GM23248 (cell line): Measurements from ENCODE around the gene SS18. TPM values are rescaled to one million over a fixed set of nuclear protein-coding genes. Genes with fewer than 3 reads are reported as not detected.

ENCODE experiments used
- DNase-seq: peaks from one replicate; pipeline ENCODE4 v3.0.0-alpha.2; 2015
- H2AFZ ChIP-seq: fragments of 200-600 bp; sonication (generic); 2 replicates; pipeline ENCODE4 v1.6.1; 2016; ENCODE audit warnings: antibody characterized with exemption
- H3F3A ChIP-seq: fragments of 200-600 bp; sonication (generic); 2 replicates; pipeline ENCODE4 v1.6.1; 2016; ENCODE audit warnings: mild to moderate bottlenecking, antibody characterized with exemption, mixed run types; ENCODE audit not compliant: insufficient read depth
- H3K27ac ChIP-seq: fragments of 200-600 bp; sonication (generic); 2 replicates; pipeline ENCODE4 v1.5.1; 2016; ENCODE audit warnings: mild to moderate bottlenecking
- H3K27me3 ChIP-seq: fragments of 200-600 bp; sonication (generic); replicated peaks from 2 replicates; pipeline ENCODE4 v1.6.1; 2016; ENCODE audit warnings: mild to moderate bottlenecking; ENCODE audit not compliant: insufficient read depth
- H3K36me3 ChIP-seq: fragments of 200-600 bp; sonication (generic); 2 replicates; pipeline ENCODE4 v1.6.1; 2016; ENCODE audit warnings: low read depth, mild to moderate bottlenecking
- H3K4me1 ChIP-seq: fragments of 200-600 bp; sonication (generic); 2 replicates; pipeline ENCODE4 v1.6.1; 2016; ENCODE audit warnings: mild to moderate bottlenecking; ENCODE audit not compliant: insufficient read depth
- H3K4me2 ChIP-seq: fragments of 200-600 bp; sonication (generic); one replicate; pipeline ENCODE4 v1.6.1; 2016; ENCODE audit warnings: mild to moderate bottlenecking; ENCODE audit not compliant: unreplicated experiment
- H3K4me3 ChIP-seq: fragments of 200-600 bp; sonication (generic); 2 replicates; pipeline ENCODE4 v1.5.1; 2016; ENCODE audit warnings: mild to moderate bottlenecking
- H3K79me2 ChIP-seq: fragments of 200-600 bp; sonication (generic); 2 replicates; pipeline ENCODE4 v1.6.1; 2016; ENCODE audit warnings: mild to moderate bottlenecking; ENCODE audit not compliant: insufficient read depth
- H3K9ac ChIP-seq: fragments of 200-600 bp; sonication (generic); 2 replicates; pipeline ENCODE4 v1.6.1; 2016; ENCODE audit warnings: mild to moderate bottlenecking
- H3K9me2 ChIP-seq: fragments of 200-600 bp; sonication (generic); 2 replicates; pipeline ENCODE4 v1.6.1; 2016; ENCODE audit warnings: mixed run types, mild to moderate bottlenecking, moderate library complexity; ENCODE audit not compliant: insufficient read depth
- H3K9me3 ChIP-seq: fragments of 200-600 bp; sonication (generic); one replicate; pipeline ENCODE4 v1.6.1; 2017; ENCODE audit warnings: low read depth
- H4K20me1 ChIP-seq: fragments of 200-600 bp; sonication (generic); 2 replicates; pipeline ENCODE4 v1.6.0; 2016; ENCODE audit not compliant: insufficient read depth
- EZH2 ChIP-seq: fragments of 200-600 bp; sonication (generic); IDR thresholded peaks from 2 replicates; pipeline ENCODE4 v1.6.1; 2018; ENCODE audit warnings: antibody characterized with exemption, mild to moderate bottlenecking; ENCODE audit not compliant: insufficient read depth, poor library complexity, severe bottlenecking
- EZH2phosphoT487 ChIP-seq: fragments of 200-600 bp; sonication (generic); IDR thresholded peaks from 2 replicates; pipeline ENCODE4 v1.6.1; 2018; ENCODE audit warnings: antibody characterized with exemption, moderate library complexity, mild to moderate bottlenecking, low read depth; ENCODE audit not compliant: insufficient read depth
- WGBS, 2 experiments: methylation state at CpG; one replicate each; pipeline ENCODE4 v1.1.6; 2015 to 2017; ENCODE audit warnings: low lambda C conversion rate in 2 of 2, low coverage in 1 of 2; ENCODE audit errors: missing lambda C conversion rate in 2 of 2; 5-methylcytosine and 5-hydroxymethylcytosine counted together
- in situ Hi-C: fragments of 300-500 bp; cut with MboI; formaldehyde crosslinking; loops from 2 replicates; pipeline ENCODE4 v1.15.0; 2020
- polyA plus RNA-seq: library from polyadenylated mRNA; unstranded; fragments of >200 nt; fragmentation: Nextera tagmentation; extraction: Ambion mirVana; gene quantifications from 2 replicates; pipeline ENCODE4 v1.2.1, GENCODE V29; 2016
- total RNA-seq: library from RNA; depleted of rRNA; stranded (reverse); fragments of >200 nt; shearing (Covaris generic); gene quantifications from 2 replicates; pipeline ENCODE4 v1.2.3, GENCODE V29; 2014

SS18 gene
- total and polyA plus RNA-seq, 2 experiments from 2014 or later, result 73.1 to 125 TPM

GRCh38 chr18:26082475-26082874 is 7.9 kb downstream of the SS18 start:
- H3K4me1 ChIP-seq, result peaks cover 10% of the 10 kb centered on the region
- H3F3A ChIP-seq, result peaks cover 15% of the 10 kb centered on the region; the same call in 1 of the 2 replicates
- H3K9ac ChIP-seq, result no peak overlapping the region
- H4K20me1 ChIP-seq, result no peaks in the 10 kb centered on the region
- H3K27ac ChIP-seq, result no peak overlapping the region
- no peak overlapping the region for H3K4me3 ChIP-seq
- peak; percentile 62 for DNase-seq
- no peak overlapping the region for H2AFZ ChIP-seq
- H3K27me3 ChIP-seq, result no peaks in the 10 kb centered on the region
- H3K4me2 ChIP-seq, result no peak overlapping the region
- H3K9me2 ChIP-seq, result no peaks in the 10 kb centered on the region
- peaks cover 100% of the 10 kb centered on the region for H3K79me2 ChIP-seq
- no peak for TF ChIP-seq EZH2phosphoT487
- no peak for TF ChIP-seq EZH2
- H3K9me3 ChIP-seq, result no peaks in the 10 kb centered on the region
- WGBS, 2 experiments, result 33 to 40% methylated on average over 3 of the region's 3 CpGs
- in situ Hi-C loops, result no loop called here
- H3K36me3 ChIP-seq, result peaks cover 82% of the 10 kb centered on the region

GRCh38 chr18:26074246-26074645 is 16.2 kb downstream of the SS18 start:
- in situ Hi-C loops, result no loop called here
- TF ChIP-seq EZH2phosphoT487 (no peak), EZH2 (no peak)
- no peak overlapping the region for H3K4me2 ChIP-seq
- no peak overlapping the region for H3K9ac ChIP-seq
- H3K4me1 ChIP-seq, result no peaks in the 10 kb centered on the region; the same call in 1 of the 2 replicates
- H4K20me1 ChIP-seq, result no peaks in the 10 kb centered on the region
- no peaks in the 10 kb centered on the region for H3K27me3 ChIP-seq
- no peak overlapping the region for H3K27ac ChIP-seq
- H3K4me3 ChIP-seq, result no peak overlapping the region
- peaks cover 10% of the 10 kb centered on the region for H3F3A ChIP-seq
- peaks cover 74% of the 10 kb centered on the region for H3K36me3 ChIP-seq
- 98 to 100% methylated on average over 2 of the region's 2 CpGs for WGBS, 2 experiments
- H3K9me2 ChIP-seq, result no peaks in the 10 kb centered on the region
- no peak overlapping the region for H2AFZ ChIP-seq
- H3K9me3 ChIP-seq, result no peaks in the 10 kb centered on the region
- DNase-seq, result no peak
- peaks cover 100% of the 10 kb centered on the region for H3K79me2 ChIP-seq

- peaks cover 100% of the 10 kb centered on the region for H3K79me2 ChIP-seq
These were observed 16.7 kb downstream of the SS18 start for GRCh38 chr18:26073758-26074157.

GRCh38 chr18:26071725-26072124 is 18.7 kb downstream of the SS18 start:
- no peaks in the 10 kb centered on the region for H3K9me2 ChIP-seq
- no peak overlapping the region for H3K9ac ChIP-seq
- no peak overlapping the region for H2AFZ ChIP-seq
- H3K4me3 ChIP-seq, result no peak overlapping the region
- peaks cover 79% of the 10 kb centered on the region for H3K36me3 ChIP-seq
- DNase-seq, result no peak
- no peaks in the 10 kb centered on the region; the same call in 1 of the 2 replicates for H3K4me1 ChIP-seq
- no peak for TF ChIP-seq EZH2
- no peak for TF ChIP-seq EZH2phosphoT487
- WGBS, 2 experiments, result 92 to 97% methylated on average over 2 of the region's 2 CpGs
- in situ Hi-C loops, result no loop called here
- no peaks in the 10 kb centered on the region for H4K20me1 ChIP-seq
- H3K9me3 ChIP-seq, result no peaks in the 10 kb centered on the region
- peaks cover 100% of the 10 kb centered on the region for H3K79me2 ChIP-seq
- H3K27ac ChIP-seq, result no peak overlapping the region
- no peaks in the 10 kb centered on the region for H3K27me3 ChIP-seq
- no peak overlapping the region for H3K4me2 ChIP-seq
- peaks cover 10% of the 10 kb centered on the region for H3F3A ChIP-seq

More at GRCh38 chr18:26073758-26074157, 16.7 kb downstream of the SS18 start:
- 10 to 20% methylated on average over 2 of the region's 2 CpGs for WGBS, 2 experiments
- Histone ChIP-seq H3K9ac (no peak overlapping the region), H3K4me2 (no peak overlapping the region), H3K27me3 (no peaks in the 10 kb centered on the region), H3K9me2 (no peaks in the 10 kb centered on the region), H3F3A (peaks cover 10% of the 10 kb centered on the region), H3K4me1 (no peaks in the 10 kb centered on the region; the same call in 1 of the 2 replicates), H3K36me3 (peaks cover 74% of the 10 kb centered on the region), H2AFZ (no peak overlapping the region), H3K27ac (no peak overlapping the region), H3K9me3 (no peaks in the 10 kb centered on the region), H4K20me1 (no peaks in the 10 kb centered on the region), H3K4me3 (no peak overlapping the region)
- in situ Hi-C loops, result no loop called here
- TF ChIP-seq EZH2, result no peak
- TF ChIP-seq EZH2phosphoT487, result no peak
- DNase-seq, result no peak

GRCh38 chr18:26071020-26071419 is 19.4 kb downstream of the SS18 start:
- Histone ChIP-seq H3K4me2 (no peak overlapping the region), H3K4me3 (no peak overlapping the region), H3K4me1 (no peaks in the 10 kb centered on the region; the same call in 1 of the 2 replicates), H3K27ac (no peak overlapping the region), H4K20me1 (no peaks in the 10 kb centered on the region), H3K9me2 (no peaks in the 10 kb centered on the region), H3K9me3 (no peaks in the 10 kb centered on the region), H3K27me3 (no peaks in the 10 kb centered on the region), H3K9ac (no peak overlapping the region), H2AFZ (no peak overlapping the region), H3K79me2 (peaks cover 100% of the 10 kb centered on the region), H3F3A (peaks cover 4% of the 10 kb centered on the region), H3K36me3 (peaks cover 80% of the 10 kb centered on the region)
- no peak for TF ChIP-seq EZH2phosphoT487
- no peak for TF ChIP-seq EZH2
- no peak for DNase-seq
- in situ Hi-C loops, result no loop called here
